Measurements from ENCODE around the gene CD209. TPM values are rescaled to one million over a fixed set of nuclear protein-coding genes. Genes with fewer than 3 reads are reported as not detected.
A peak's percentile ranks its signal among the peaks of the same experiment; 100 is the strongest.

CD209 gene
- total and polyA plus RNA-seq, 2 of the 8 experiments (the other 6 are each of a cell fraction or from before 2014, with no cell fraction given) = 0.05 to 0.22 TPM

- Histone ChIP-seq H3K4ac (replicated peaks; ENCODE audit: insufficient read length, low read depth, low read length) (no peak overlapping the region), H3K79me1 (ENCODE audit: low read depth, low read length) (no peaks in the 10 kb centered on the region), H4K20me1 (replicated peaks in 1 of 2; ENCODE audit: control insufficient read depth in 1 of 2, insufficient read depth in 2 of 2, low read length in 2 of 2) (no peaks in the 10 kb centered on the region), H2AK5ac (ENCODE audit: low read depth, low read length) (peak overlapping the region; percentile 10; the same call in 1 of the 2 replicates), H4K5ac (ENCODE audit: insufficient read length, low read depth, low read length) (no peak overlapping the region), H2BK12ac (ENCODE audit: low read depth, low read length) (0 out of 2 replicates have a peak overlapping the region, but pooled peaks have one; percentile 60), H2AFZ (ENCODE audit: low read length) (peak overlapping the region; percentile 8; the same call in 1 of the 2 replicates), H3K4me3 (ENCODE audit: extremely low read depth in 1 of 4, insufficient read depth in 2 of 4, low read depth in 3 of 4, low read length in 4 of 4) (no peak overlapping the region), H2BK20ac (ENCODE audit: low read length) (no peak overlapping the region), H3K27ac (ENCODE audit: low read depth, low read length) (no peak overlapping the region), H3K23me2 (ENCODE audit: low read depth, low read length) (no peaks in the 10 kb centered on the region; the same call in 1 of the 2 replicates), H3K23ac (ENCODE audit: insufficient read length) (no peak overlapping the region), H3K14ac (ENCODE audit: insufficient read length) (no peak overlapping the region), H2BK120ac (replicated peaks; ENCODE audit: low read depth, low read length) (no peak overlapping the region), H4K8ac (ENCODE audit: extremely low read depth, insufficient read depth, low read length) (peak overlapping the region; percentile 71; the same call in 1 of the 2 replicates), H3K56ac (replicated peaks; ENCODE audit: insufficient read length, low read depth, low read length) (no peak overlapping the region), H3K9ac (replicated peaks in 1 of 4; ENCODE audit: extremely low read depth in 1 of 4, low read depth in 3 of 4, low read length in 3 of 4) (peak overlapping the region in 1 of 4 experiments; percentile 32; a peak in 1 of 7 replicates), H3K9me3 (ENCODE audit: insufficient read depth in 2 of 2, low read depth in 1 of 2, low read length in 1 of 2) (0 out of 4 replicates have a peak, but pooled peaks cover 0 to 6% of the 10 kb centered on the region in 2 experiments), H2BK15ac (ENCODE audit: low read length) (peak overlapping the region; percentile 49; the same call in 1 of the 2 replicates), H3K4me2 (ENCODE audit: insufficient read depth in 1 of 2, low read depth in 2 of 2, low read length in 2 of 2) (no peak overlapping the region), H3K4me1 (replicated peaks in 1 of 4; ENCODE audit: control insufficient read depth in 3 of 4, insufficient read depth in 4 of 4, low read length in 3 of 4) (peaks cover 3 to 15% (median 8%) of the 10 kb centered on the region in 4 experiments; a peak in 6 of 7 replicates), H3K18ac (ENCODE audit: extremely low read depth, low read length) (no peak overlapping the region), H3K27me3 (replicated peaks in 1 of 4; ENCODE audit: control insufficient read depth in 3 of 4, extremely low read depth in 1 of 4, insufficient read depth in 3 of 4, low read length in 3 of 4) (no peaks in the 10 kb centered on the region), H4K91ac (replicated peaks; ENCODE audit: insufficient read length, low read length) (peak overlapping the region; percentile 34), H3K36me3 (ENCODE audit: control insufficient read depth in 2 of 4, insufficient read depth in 4 of 4, low read length in 3 of 4) (no peaks in the 10 kb centered on the region), H2BK5ac (ENCODE audit: low read depth, low read length) (no peak overlapping the region), H3K79me2 (ENCODE audit: control insufficient read depth in 1 of 2, insufficient read depth in 2 of 2, low read length in 2 of 2) (no peaks in the 10 kb centered on the region)
- WGBS, 2 experiments (ENCODE audit: extremely low coverage in 1 of 2, insufficient coverage in 1 of 2, insufficient read length in 1 of 2, insufficient replicate concordance in 2 of 2, low coverage in 1 of 2, low lambda C conversion rate in 2 of 2, missing lambda C conversion rate in 1 of 2) = 94% methylated on average over 12 of the region's 12 CpGs; no CpG with 5 or more reads in 1 of the 2 experiments
- FAIRE-seq = no peak
- ChIA-PET CTCF (ENCODE audit: partially characterized antibody) (interaction anchor here (0.8 to 1.1 kb wide), 2 partner anchors 27 to 49 kb away, joined by 4 to 5 read pairs; no protein-coding TSS in a partner anchor), POLR2A (ENCODE audit: partially characterized antibody) (no interaction called here)
- no peak for TF ChIP-seq HDAC6 (IDR thresholded peaks at IDR 0.05; ENCODE audit: low read depth, low read length)
- no peak for TF ChIP-seq MAFK (IDR thresholded peaks at IDR 0.05; ENCODE audit: low read depth, low read length)
- no peak for TF ChIP-seq KDM4A (IDR thresholded peaks at IDR 0.05; ENCODE audit: low read depth, low read length, severe bottlenecking)
- TF ChIP-seq SP4 (IDR thresholded peaks at IDR 0.05; ENCODE audit: low read length) = no peak
- no peak for TF ChIP-seq CBX5 (IDR thresholded peaks at IDR 0.05; ENCODE audit: low read depth, low read length)
- TF ChIP-seq HDAC2 (IDR thresholded peaks at IDR 0.05; ENCODE audit: borderline replicate concordance in 1 of 2, low read depth in 2 of 2, low read length in 2 of 2) = no peak
- DNase-seq (ENCODE audit: low read depth in 1 of 2, low spot score in 2 of 2) = no peak
Measured at GRCh38 chr19:7751157-7751783, 3.9 kb upstream of the CD209 start.

Data from H1 (cell line).